Measurements from ENCODE around the gene UPF1. TPM values are rescaled to one million over a fixed set of nuclear protein-coding genes. Genes with fewer than 3 reads are reported as not detected.

The UPF1 gene
- total RNA-seq, 6 donors from 2014 or later, result 68.9 to 157 (median 86.3) TPM

GRCh38 chr19:18895824-18896341, 64.1 kb downstream of the UPF1 start, which contains the start of gene CERS1:
TSS of gene CERS1 (minus strand) at chr19:18896158. CDS start at chr19:18896072, 86 bp downstream.
- H3K4me1 ChIP-seq, result peaks cover 16 to 25% (median 18%) of the 10 kb centered on the region in 4 donors
- no peaks in the 10 kb centered on the region for H3K9me3 ChIP-seq
- H3K4me3 ChIP-seq, result peak within 1 kb of the TSS; percentile 29 to 45 (median 38)
- TF ChIP-seq CTCF (IDR thresholded peaks at IDR 0.05) (no peak), POLR2A (IDR thresholded peaks at IDR 0.05) (no peak), EP300 (IDR thresholded peaks at IDR 0.05) (no peak)
- no peak for ATAC-seq (ENCODE audit: low FRiP score in 2 of 2)
- peaks cover 0 to 23% (median 21%) of the 10 kb centered on the region in 4 donors for H3K36me3 ChIP-seq
- no peak for DNase-seq
- H3K27me3 ChIP-seq, result peaks cover 0 to 26% (median 14%) of the 10 kb centered on the region in 4 donors
- WGBS, 2 donors, result no CpG with 5 or more reads among the region's 89 CpGs
- no peak within 1 kb of the TSS for H3K27ac ChIP-seq

GRCh38 chr19:18896421-18896841, 64.7 kb downstream of the UPF1 start:
- Histone ChIP-seq H3K27ac (no peak overlapping the region), H3K36me3 (peaks cover 0 to 29% (median 26%) of the 10 kb centered on the region in 4 donors), H3K27me3 (peaks cover 0 to 26% (median 14%) of the 10 kb centered on the region in 4 donors), H3K9me3 (no peaks in the 10 kb centered on the region), H3K4me1 (peaks cover 16 to 25% (median 18%) of the 10 kb centered on the region in 4 donors), H3K4me3 (peak overlapping the region in 2 of 4 donors; percentile 12 to 39)
- 16 to 25% methylated on average over 19 to 25 of the region's 33 CpGs for WGBS, 2 donors
- no peak for ATAC-seq (ENCODE audit: low FRiP score in 2 of 2)
- DNase-seq, result peak in 1 of 2 donors; percentile 85
- no peak for TF ChIP-seq CTCF (IDR thresholded peaks at IDR 0.05)
- TF ChIP-seq EP300 (IDR thresholded peaks at IDR 0.05), result no peak
- no peak for TF ChIP-seq POLR2A (IDR thresholded peaks at IDR 0.05)
- TF ChIP-seq POLR2AphosphoS5 (IDR thresholded peaks at IDR 0.05), result no peak

- Histone ChIP-seq H3K27ac (no peak overlapping the region), H3K4me3 (no peak overlapping the region), H3K36me3 (peaks cover 0 to 33% (median 30%) of the 10 kb centered on the region in 4 donors), H3K4me1 (peaks cover 16 to 25% (median 18%) of the 10 kb centered on the region in 4 donors), H3K9me3 (no peaks in the 10 kb centered on the region), H3K27me3 (peaks cover 0 to 26% (median 14%) of the 10 kb centered on the region in 4 donors)
- TF ChIP-seq POLR2AphosphoS5 (IDR thresholded peaks at IDR 0.05) (no peak), CTCF (IDR thresholded peaks at IDR 0.05) (no peak), EP300 (IDR thresholded peaks at IDR 0.05) (no peak), POLR2A (IDR thresholded peaks at IDR 0.05) (no peak)
- DNase-seq (peak in 1 of 2 donors; percentile 60), ATAC-seq (ENCODE audit: low FRiP score in 2 of 2) (no peak)
- WGBS, 2 donors, result 89 to 91% methylated on average over 21 to 25 of the region's 25 CpGs
Measured at GRCh38 chr19:18897094-18898029, 65.6 kb downstream of the UPF1 start.

GRCh38 chr19:18898081-18898606, 66.4 kb downstream of the UPF1 start:
- H3K27ac ChIP-seq, result no peak overlapping the region
- ATAC-seq (ENCODE audit: low FRiP score in 2 of 2) (no peak), DNase-seq (peak in 1 of 2 donors; percentile 62)
- TF ChIP-seq CTCF (IDR thresholded peaks at IDR 0.05) (no peak), EP300 (IDR thresholded peaks at IDR 0.05) (no peak), POLR2A (IDR thresholded peaks at IDR 0.05) (no peak), POLR2AphosphoS5 (IDR thresholded peaks at IDR 0.05) (no peak)
- peaks cover 0 to 38% (median 33%) of the 10 kb centered on the region in 4 donors for H3K36me3 ChIP-seq
- peaks cover 0 to 26% (median 14%) of the 10 kb centered on the region in 4 donors for H3K27me3 ChIP-seq
- WGBS, 2 donors, result 63 to 77% methylated on average over 7 to 16 of the region's 18 CpGs
- no peak overlapping the region for H3K4me3 ChIP-seq
- H3K9me3 ChIP-seq, result no peaks in the 10 kb centered on the region
- H3K4me1 ChIP-seq, result peaks cover 16 to 25% (median 18%) of the 10 kb centered on the region in 4 donors

Measured in upper lobe of left lung (tissue), 6 donors.